ENCODE measurements around the gene MAGI1.

DNA sequence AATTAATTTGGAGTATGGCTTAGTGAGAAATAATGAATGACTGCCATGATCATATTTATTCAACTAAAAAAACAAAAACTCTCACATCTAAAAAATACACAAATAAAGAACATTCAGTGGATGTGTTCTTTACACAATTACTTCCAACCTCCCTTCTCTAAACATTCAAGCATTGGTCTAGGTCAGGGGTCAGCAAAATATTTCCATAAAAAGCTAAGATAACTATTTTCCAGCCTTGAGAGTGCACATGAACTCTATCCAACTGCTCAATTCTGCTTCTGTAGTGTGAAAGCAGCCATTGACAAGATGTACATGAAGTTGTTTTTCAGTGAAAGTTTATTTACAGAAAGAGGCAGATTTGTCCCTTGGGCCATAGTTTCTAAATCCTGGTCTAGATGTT lies 406.3 kb downstream of the MAGI1 start:
- TF ChIP-seq POLR2AphosphoS5 (IDR thresholded peaks at IDR 0.05) (no peak), EP300 (IDR thresholded peaks at IDR 0.05) (no peak)
- TF ChIP-seq, protein P1, sequence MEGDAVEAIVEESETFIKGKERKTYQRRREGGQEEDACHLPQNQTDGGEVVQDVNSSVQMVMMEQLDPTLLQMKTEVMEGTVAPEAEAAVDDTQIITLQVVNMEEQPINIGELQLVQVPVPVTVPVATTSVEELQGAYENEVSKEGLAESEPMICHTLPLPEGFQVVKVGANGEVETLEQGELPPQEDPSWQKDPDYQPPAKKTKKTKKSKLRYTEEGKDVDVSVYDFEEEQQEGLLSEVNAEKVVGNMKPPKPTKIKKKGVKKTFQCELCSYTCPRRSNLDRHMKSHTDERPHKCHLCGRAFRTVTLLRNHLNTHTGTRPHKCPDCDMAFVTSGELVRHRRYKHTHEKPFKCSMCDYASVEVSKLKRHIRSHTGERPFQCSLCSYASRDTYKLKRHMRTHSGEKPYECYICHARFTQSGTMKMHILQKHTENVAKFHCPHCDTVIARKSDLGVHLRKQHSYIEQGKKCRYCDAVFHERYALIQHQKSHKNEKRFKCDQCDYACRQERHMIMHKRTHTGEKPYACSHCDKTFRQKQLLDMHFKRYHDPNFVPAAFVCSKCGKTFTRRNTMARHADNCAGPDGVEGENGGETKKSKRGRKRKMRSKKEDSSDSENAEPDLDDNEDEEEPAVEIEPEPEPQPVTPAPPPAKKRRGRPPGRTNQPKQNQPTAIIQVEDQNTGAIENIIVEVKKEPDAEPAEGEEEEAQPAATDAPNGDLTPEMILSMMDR (IDR thresholded peaks at IDR 0.05) = no peak
